NT2/D1 (cell line): ENCODE measurements around the gene NXPH1.

ENCODE experiments used
- YY1 ChIP-seq: IDR thresholded peaks from 2 replicates; pipeline ENCODE4 v1.6.1; 2011; ENCODE audit not compliant: insufficient read length, insufficient read depth
- ZNF274 ChIP-seq: IDR thresholded peaks from 2 replicates; pipeline ENCODE4 v1.6.1; 2011; ENCODE audit warnings: mild to moderate bottlenecking, low read depth, low read length

- TF ChIP-seq YY1 (no peak), ZNF274 (no peak)
Observed at GRCh38 chr7:8516976-8517375, 83.6 kb downstream of the NXPH1 start.
